Endothelial cell (in vitro differentiated cells): ENCODE data around the gene C13orf46. TPM values are rescaled to one million over a fixed set of nuclear protein-coding genes. Genes with fewer than 3 reads are reported as not detected.

Experiments
- DNase-seq: peaks from one replicate; pipeline ENCODE4 v3.0.0; 2021; ENCODE audit warnings: low spot score
- H3K27ac Mint-ChIP-seq: one replicate; pipeline ENCODE4 v1.8.0; 2021; ENCODE audit warnings: mixed read lengths, inconsistent platforms; ENCODE audit not compliant: unreplicated experiment
- H3K27me3 Mint-ChIP-seq: one replicate; pipeline ENCODE4 v1.8.0; 2021; ENCODE audit warnings: mild to moderate bottlenecking, moderate library complexity, mixed read lengths, inconsistent platforms; ENCODE audit not compliant: unreplicated experiment
- H3K36me3 Mint-ChIP-seq: one replicate; pipeline ENCODE4 v1.8.0; 2021; ENCODE audit warnings: mild to moderate bottlenecking, low read depth, mixed read lengths, inconsistent platforms; ENCODE audit not compliant: unreplicated experiment
- H3K4me1 Mint-ChIP-seq: one replicate; pipeline ENCODE4 v1.8.0; 2021; ENCODE audit warnings: mild to moderate bottlenecking, mixed read lengths, inconsistent platforms; ENCODE audit not compliant: unreplicated experiment
- H3K4me3 Mint-ChIP-seq: one replicate; pipeline ENCODE4 v1.8.0; 2021; ENCODE audit warnings: mild to moderate bottlenecking, mixed read lengths, inconsistent platforms; ENCODE audit not compliant: unreplicated experiment
- H3K9me3 Mint-ChIP-seq: one replicate; pipeline ENCODE4 v1.8.0; 2021; ENCODE audit warnings: mixed read lengths, inconsistent platforms; ENCODE audit not compliant: unreplicated experiment
- CTCF ChIP-seq: fragments of 200-600 bp; sonication (generic); IDR thresholded peaks from one replicate; pipeline ENCODE4 v1.5.0; 2021; ENCODE audit warnings: antibody characterized with exemption; ENCODE audit not compliant: unreplicated experiment
- total RNA-seq: library from RNA; stranded (reverse); fragmentation: NEBNext Ultra II Directional; extraction: Animal tissue kit (Norgen Biotek cat#: 25700); gene quantifications from one replicate; pipeline ENCODE4 v1.2.1, GENCODE V29; 2021; ENCODE audit not compliant: unreplicated experiment

Gene C13orf46
- total RNA-seq, 1 donor from 2014 or later: 1.5 TPM

- Mint-ChIP-seq H3K36me3 (peaks cover 13% of the 10 kb centered on the region), H3K9me3 (no peaks in the 10 kb centered on the region), H3K27ac (no peak overlapping the region), H3K27me3 (peaks cover 4% of the 10 kb centered on the region), H3K4me3 (no peak overlapping the region), H3K4me1 (peaks cover 23% of the 10 kb centered on the region)
- TF ChIP-seq CTCF: no peak
- DNase-seq: no peak
These were observed 34.5 kb downstream of the C13orf46 start for GRCh38 chr13:113939129-113939943.

- H3K4me1 Mint-ChIP-seq: peaks cover 23% of the 10 kb centered on the region
- H3K4me3 Mint-ChIP-seq: no peak overlapping the region
- H3K27ac Mint-ChIP-seq: peak overlapping the region; percentile 13
These were observed 35.2 kb downstream of the C13orf46 start for GRCh38 chr13:113938716-113939115.

GRCh38 chr13:113938246-113938645, 35.6 kb downstream of the C13orf46 start:
- no peak overlapping the region for H3K4me3 Mint-ChIP-seq
- peaks cover 6% of the 10 kb centered on the region for H3K27me3 Mint-ChIP-seq
- H3K9me3 Mint-ChIP-seq: no peaks in the 10 kb centered on the region
- no peak for DNase-seq
- no peak for TF ChIP-seq CTCF
- H3K27ac Mint-ChIP-seq: peak overlapping the region; percentile 13
- peaks cover 23% of the 10 kb centered on the region for H3K4me1 Mint-ChIP-seq
- peaks cover 9% of the 10 kb centered on the region for H3K36me3 Mint-ChIP-seq

More at GRCh38 chr13:113938716-113939115, 35.2 kb downstream of the C13orf46 start:
- Mint-ChIP-seq H3K36me3 (peaks cover 13% of the 10 kb centered on the region), H3K27me3 (peaks cover 6% of the 10 kb centered on the region), H3K9me3 (no peaks in the 10 kb centered on the region)
- DNase-seq: no peak
- TF ChIP-seq CTCF: no peak

GRCh38 chr13:113937527-113938180, 36.2 kb downstream of the C13orf46 start:
- DNase-seq: no peak
- Mint-ChIP-seq H3K4me1 (peaks cover 23% of the 10 kb centered on the region), H3K9me3 (no peaks in the 10 kb centered on the region), H3K4me3 (no peak overlapping the region), H3K27me3 (peaks cover 2% of the 10 kb centered on the region), H3K36me3 (peaks cover 6% of the 10 kb centered on the region), H3K27ac (peak overlapping the region; percentile 49)
- TF ChIP-seq CTCF: no peak

- Mint-ChIP-seq H3K9me3 (no peaks in the 10 kb centered on the region), H3K27ac (peak overlapping the region; percentile 49), H3K36me3 (peaks cover 4% of the 10 kb centered on the region), H3K4me3 (no peak overlapping the region), H3K27me3 (peaks cover 2% of the 10 kb centered on the region), H3K4me1 (peaks cover 23% of the 10 kb centered on the region)
- no peak for DNase-seq
- no peak for TF ChIP-seq CTCF
These were observed 36.8 kb downstream of the C13orf46 start for GRCh38 chr13:113937073-113937472.
